Pancreas (tissue), 10 donors: Measurements from ENCODE around the gene SCAI. TPM values are rescaled to one million over a fixed set of nuclear protein-coding genes. Genes with fewer than 3 reads are reported as not detected.
"Not testable (repeated sequence)": the region's sequence is repeated elsewhere in the genome, so short reads cannot be mapped to it uniquely, and the experiment has no call there.

Experiments
- ATAC-seq, 4 donors: fragments of 200-7000 bp; cut with Tn5 transposase; one replicate each; pipeline versions ENCODE4 v1.8.0 to v1.9.1; 2020; ENCODE audit warnings: mild to moderate bottlenecking in 4 of 4, moderate library complexity in 4 of 4
- DNase-seq, 6 donors: peaks; one replicate each; pipeline ENCODE4 v3.0.0-alpha.2; 2020
- FAIRE-seq: peaks from 2 replicates; lab custom pipeline; 2012; peaks lifted over from hg19 to GRCh38; lab: Jason Lieb, UNC
- H3K27ac ChIP-seq, 4 donors: fragments of 200-600 bp; sonication (generic); 1 replicate in 3 of 4; 2 replicates in 1 of 4; pipeline versions ENCODE4 v1.5.0 to v1.8.0; 2020
- H3K27me3 ChIP-seq, 4 donors: fragments of 200-600 bp; one replicate each; pipeline ENCODE4 v1.8.0; 2021
- H3K36me3 ChIP-seq, 3 donors: fragments of 200-600 bp; sonication (generic) in 1 of 3; one replicate each; pipeline versions ENCODE4 v1.5.0 to v1.8.0; 2020 to 2021
- H3K4me1 ChIP-seq, 3 donors: fragments of 200-600 bp; one replicate each; pipeline ENCODE4 v1.8.0; 2021
- H3K4me3 ChIP-seq, 4 donors: fragments of 200-600 bp; sonication (generic) in 2 of 4; one replicate each; pipeline versions ENCODE4 v1.5.0 to v1.8.0; 2020 to 2021
- H3K9me3 ChIP-seq, 4 donors: fragments of 200-600 bp; one replicate each; pipeline ENCODE4 v1.8.0; 2021
- WGBS, 2 donors: extraction: QIAGEN DNeasy Blood & Tissue Kit; methylation state at CpG; one replicate each; pipeline ENCODE4 v1.1.7; 2013; 5-methylcytosine and 5-hydroxymethylcytosine counted together
- intact Hi-C, 3 donors: fragments of 100-400 bp; cut with DNase I; formaldehyde crosslinking; loops; one replicate each; pipeline versions ENCODE4 v1.11.1 to v1.14.2; 2022
- polyA plus RNA-seq, 2 donors: library from polyadenylated mRNA; stranded (reverse); fragments of 200-250 nt; gene quantifications; one replicate each; pipeline ENCODE4 v1.2.3, GENCODE V29; 2013
- total RNA-seq, 6 donors: library from RNA; stranded (reverse); fragmentation: NEBNext Ultra II Directional in 4 of 6; extraction: Animal tissue kit (Norgen Biotek cat#: 25700) in 4 of 6; gene quantifications; one replicate each; pipeline versions ENCODE4 v1.2.1 to v1.2.4, GENCODE V29; 2021 to 2023
- TF ChIP-seq, protein P1 (sequence below), 4 donors: fragments of 200-600 bp; sonication (generic) in 3 of 4; IDR thresholded peaks; one replicate each; pipeline versions ENCODE4 v1.5.0 to v1.8.0; 2021; ENCODE audit warnings: antibody characterized with exemption in 4 of 4
- donor health status: healthy with polysubstance abuse.
- donor health status: DM: no; HTN: no; CAD: no; lungs with moderate emphysema.
- donor health status: DM: no; HTN: no; CAD: no.
- donor health status: control.
- donor health status: control.
- donor health status: Bipolar disorder and iron deficiency.
- donor health status: DM: yes; HTN: yes; CAD: no.
- donor health status: DM: no; HTN: no; CAD: no.
- donor health status: DM: no; HTN: no; CAD: no.
- donor health status: DM: yes; HTN: yes; CAD: no.

Gene SCAI
- total and polyA plus RNA-seq, 8 donors = 1.6 to 6.8 (median 3.5) TPM

DNA sequence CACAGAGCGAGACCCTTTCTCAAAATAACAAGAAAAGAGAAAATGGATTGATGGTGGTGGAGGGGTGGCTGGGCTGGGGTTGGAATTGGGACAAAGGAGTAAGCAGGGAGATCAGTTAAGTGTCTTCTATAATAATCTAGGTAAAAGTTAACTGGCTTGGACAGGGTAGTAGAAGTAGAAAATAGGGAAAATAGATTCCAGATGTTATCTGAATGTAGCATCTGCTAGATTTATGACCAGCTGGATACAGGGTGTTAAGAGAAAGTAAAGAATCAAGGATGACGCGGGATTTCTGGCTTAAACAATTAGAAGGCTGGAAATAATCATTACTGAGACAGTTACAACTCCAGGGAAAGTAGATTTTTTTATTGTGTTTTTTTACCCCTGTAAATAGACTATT, 33.3 kb upstream of the SCAI start:
- DNase-seq = no peak
- intact Hi-C loops = no loop called here
- TF ChIP-seq, protein P1, sequence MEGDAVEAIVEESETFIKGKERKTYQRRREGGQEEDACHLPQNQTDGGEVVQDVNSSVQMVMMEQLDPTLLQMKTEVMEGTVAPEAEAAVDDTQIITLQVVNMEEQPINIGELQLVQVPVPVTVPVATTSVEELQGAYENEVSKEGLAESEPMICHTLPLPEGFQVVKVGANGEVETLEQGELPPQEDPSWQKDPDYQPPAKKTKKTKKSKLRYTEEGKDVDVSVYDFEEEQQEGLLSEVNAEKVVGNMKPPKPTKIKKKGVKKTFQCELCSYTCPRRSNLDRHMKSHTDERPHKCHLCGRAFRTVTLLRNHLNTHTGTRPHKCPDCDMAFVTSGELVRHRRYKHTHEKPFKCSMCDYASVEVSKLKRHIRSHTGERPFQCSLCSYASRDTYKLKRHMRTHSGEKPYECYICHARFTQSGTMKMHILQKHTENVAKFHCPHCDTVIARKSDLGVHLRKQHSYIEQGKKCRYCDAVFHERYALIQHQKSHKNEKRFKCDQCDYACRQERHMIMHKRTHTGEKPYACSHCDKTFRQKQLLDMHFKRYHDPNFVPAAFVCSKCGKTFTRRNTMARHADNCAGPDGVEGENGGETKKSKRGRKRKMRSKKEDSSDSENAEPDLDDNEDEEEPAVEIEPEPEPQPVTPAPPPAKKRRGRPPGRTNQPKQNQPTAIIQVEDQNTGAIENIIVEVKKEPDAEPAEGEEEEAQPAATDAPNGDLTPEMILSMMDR (IDR thresholded peaks at IDR 0.05) = no peak
- H3K4me3 ChIP-seq = no peak overlapping the region
- H3K36me3 ChIP-seq = no peaks in the 10 kb centered on the region
- H3K9me3 ChIP-seq = no peaks in the 10 kb centered on the region
- WGBS, 2 donors = 90 to 97% methylated on average over 3 of the region's 3 CpGs
- FAIRE-seq = no peak
- peaks cover 0 to 4% (median 0%) of the 10 kb centered on the region in 3 donors for H3K4me1 ChIP-seq
- H3K27me3 ChIP-seq = no peaks in the 10 kb centered on the region
- no peak overlapping the region for H3K27ac ChIP-seq
- ATAC-seq = no peak

DNA sequence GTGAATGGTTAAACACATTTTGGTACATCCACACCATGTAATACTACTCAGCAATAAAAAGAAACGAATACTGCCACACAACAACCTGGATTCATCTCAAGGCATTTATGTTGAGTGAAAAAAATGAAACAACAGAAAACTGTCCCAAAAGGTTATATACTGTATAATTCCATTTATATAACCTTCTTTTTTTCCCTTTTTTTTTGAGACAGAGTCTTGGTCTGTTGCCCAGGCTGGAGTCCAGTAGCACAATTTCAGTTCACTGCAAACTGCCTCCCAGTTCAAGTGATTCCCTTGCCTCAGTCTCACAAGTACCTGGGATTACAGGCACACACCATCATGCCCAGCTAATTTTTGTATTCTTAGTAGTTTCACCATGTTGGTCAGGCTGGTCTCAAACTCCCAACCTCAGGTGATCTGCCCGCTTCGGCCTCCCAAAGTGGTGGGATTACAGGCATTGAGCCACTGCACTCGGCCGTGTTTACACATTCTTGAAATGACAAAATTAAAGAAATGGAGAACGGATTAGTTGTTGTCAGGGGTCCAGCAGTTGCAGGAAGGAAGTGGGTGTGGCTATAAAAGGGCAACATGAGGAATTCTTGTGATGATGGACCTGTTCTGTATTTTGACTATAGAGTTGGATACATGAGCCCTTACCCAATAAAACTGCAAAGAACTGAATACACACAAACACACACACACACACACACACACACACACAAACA, 28.9 kb upstream of the SCAI start:
- TF ChIP-seq, protein P1 (IDR thresholded peaks at IDR 0.05) = no peak
- H3K27me3 ChIP-seq = no peaks in the 10 kb centered on the region
- ATAC-seq = no peak
- FAIRE-seq = no peak
- 58 to 67% methylated on average over 6 of the region's 6 CpGs for WGBS, 2 donors
- peaks cover 0 to 4% (median 0%) of the 10 kb centered on the region in 3 donors for H3K4me1 ChIP-seq
- H3K9me3 ChIP-seq = no peaks in the 10 kb centered on the region
- H3K27ac ChIP-seq = no peak overlapping the region
- intact Hi-C loops = no loop called here
- H3K4me3 ChIP-seq = no peak overlapping the region
- peaks cover 0 to 7% (median 4%) of the 10 kb centered on the region in 3 donors for H3K36me3 ChIP-seq
- DNase-seq = no peak

DNA sequence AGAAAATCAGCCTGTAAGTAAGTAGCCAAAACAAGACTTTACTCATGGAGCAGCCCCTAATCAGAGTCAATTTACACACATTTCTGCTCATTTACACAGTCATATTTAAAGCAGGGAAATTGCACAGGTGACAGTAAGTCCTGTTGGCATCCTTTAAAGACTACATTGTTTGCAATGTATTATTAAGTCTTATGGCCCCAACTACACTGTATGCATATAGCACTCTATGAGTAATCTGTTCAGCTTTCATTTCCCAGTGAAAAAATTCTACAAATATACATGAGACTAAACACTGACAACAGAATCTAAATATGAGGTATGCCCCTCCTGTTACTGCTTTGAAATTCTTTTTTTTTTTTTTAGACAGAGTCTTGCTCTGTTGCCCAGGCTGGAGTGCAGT, 26.6 kb upstream of the SCAI start:
- Histone ChIP-seq H3K4me1 (peaks cover 0 to 4% (median 0%) of the 10 kb centered on the region in 3 donors), H3K27ac (no peak overlapping the region), H3K9me3 (no peaks in the 10 kb centered on the region), H3K36me3 (peaks cover 0 to 7% (median 4%) of the 10 kb centered on the region in 3 donors), H3K27me3 (no peaks in the 10 kb centered on the region), H3K4me3 (no peak overlapping the region)
- intact Hi-C loops = no loop called here
- DNase-seq (no peak), ATAC-seq (no peak), FAIRE-seq (no peak)
- TF ChIP-seq, protein P1 (IDR thresholded peaks at IDR 0.05) = no peak

DNA sequence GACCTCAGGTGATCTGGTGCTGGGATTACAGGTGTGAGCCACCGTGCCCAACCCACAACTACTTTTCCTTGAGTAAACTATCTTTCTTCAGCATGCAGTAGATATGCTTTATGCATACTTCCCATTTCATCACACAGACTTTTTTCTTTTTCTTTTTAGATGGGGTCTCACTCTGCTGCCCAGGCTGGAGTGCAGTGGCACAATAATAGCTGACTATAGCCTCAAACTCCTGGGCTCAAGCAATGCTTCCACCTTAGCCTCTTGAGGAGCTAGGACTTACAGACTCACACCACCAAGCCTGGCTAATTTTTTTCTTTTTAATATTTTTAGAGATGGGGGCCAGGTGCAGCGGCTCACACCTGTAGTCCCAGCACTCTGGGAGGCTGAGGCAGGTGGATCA, 23.4 kb upstream of the SCAI start:
- no peaks in the 10 kb centered on the region for H3K4me1 ChIP-seq
- H3K36me3 ChIP-seq = peaks cover 0 to 7% (median 4%) of the 10 kb centered on the region in 3 donors
- DNase-seq (no peak), ATAC-seq (no peak), FAIRE-seq (no peak)
- no peak overlapping the region for H3K27ac ChIP-seq
- intact Hi-C loops = no loop called here
- no peaks in the 10 kb centered on the region for H3K9me3 ChIP-seq
- H3K4me3 ChIP-seq = no peak overlapping the region
- WGBS, 2 donors = 70 to 95% methylated on average over 2 of the region's 2 CpGs
- H3K27me3 ChIP-seq = no peaks in the 10 kb centered on the region
- TF ChIP-seq, protein P1 (IDR thresholded peaks at IDR 0.05) = no peak

DNA sequence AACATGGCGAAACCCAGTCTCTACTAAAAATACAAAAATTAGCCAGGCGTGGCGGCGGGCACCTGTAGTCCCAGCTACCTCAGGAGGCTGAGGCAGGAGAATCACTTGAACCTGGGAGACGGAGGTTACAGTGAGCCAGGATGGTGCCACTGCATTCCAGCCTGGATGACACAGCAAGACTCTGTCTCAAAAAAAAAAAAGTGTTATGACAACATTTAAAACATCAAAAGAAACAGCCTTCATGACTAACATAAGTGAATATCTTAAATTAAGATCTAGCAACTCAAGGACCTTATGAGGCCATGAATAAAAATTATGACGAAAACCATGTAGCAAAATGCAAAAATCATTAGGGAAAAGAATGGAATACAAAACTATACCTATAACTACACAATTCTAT, 19.6 kb upstream of the SCAI start:
- H3K36me3 ChIP-seq, intact Hi-C loops, FAIRE-seq, H3K27me3 ChIP-seq, H3K4me1 ChIP-seq, ATAC-seq, H3K9me3 ChIP-seq, H3K4me3 ChIP-seq, DNase-seq, H3K27ac ChIP-seq: not testable (repeated sequence)
- WGBS, 2 donors = 97% methylated on average over 6 of the region's 6 CpGs
